Osteoblast (primary cell): ENCODE results near the gene ZNF521. TPM values are rescaled to one million over a fixed set of nuclear protein-coding genes. Genes with fewer than 3 reads are reported as not detected.

Experiments used
- DNase-seq: peaks from one replicate; pipeline ENCODE4 v3.0.0; 2011; ENCODE audit warnings: low spot score, mixed read lengths; ENCODE audit not compliant: insufficient read length; ENCODE audit errors: missing footprints
- H2AFZ ChIP-seq: 2 replicates; pipeline ENCODE4 v1.6.0; 2011; ENCODE audit warnings: mild to moderate bottlenecking, low read length
- H3K27ac ChIP-seq: 2 replicates; pipeline ENCODE4 v1.5.1; 2011; ENCODE audit warnings: mild to moderate bottlenecking, low read depth, low read length, moderate library complexity
- H3K27me3 ChIP-seq: 2 replicates; pipeline ENCODE4 v1.6.0; 2012; ENCODE audit warnings: mild to moderate bottlenecking, control low read depth, inconsistent platforms, low read length, moderate library complexity; ENCODE audit not compliant: insufficient read depth
- H3K36me3 ChIP-seq: 2 replicates; pipeline ENCODE4 v1.5.1; 2011; ENCODE audit warnings: mild to moderate bottlenecking, low read length, control low read depth, moderate library complexity; ENCODE audit not compliant: insufficient read depth
- H3K4me1 ChIP-seq: 2 replicates; pipeline ENCODE4 v1.5.1; 2011; ENCODE audit warnings: mild to moderate bottlenecking, low read length, control low read depth, moderate library complexity; ENCODE audit not compliant: insufficient read depth
- H3K4me2 ChIP-seq: 2 replicates; pipeline ENCODE4 v1.6.0; 2011; ENCODE audit warnings: mild to moderate bottlenecking, low read length; ENCODE audit not compliant: insufficient read depth
- H3K4me3 ChIP-seq: fragments of 200-600 bp; sonication (generic); 3 replicates; pipeline ENCODE4 v1.5.1; 2012; ENCODE audit warnings: mild to moderate bottlenecking, low read length, inconsistent platforms; ENCODE audit not compliant: insufficient read depth
- H3K79me2 ChIP-seq: 2 replicates; pipeline ENCODE4 v1.6.0; 2012; ENCODE audit warnings: mild to moderate bottlenecking, low read length, control low read depth, inconsistent platforms; ENCODE audit not compliant: insufficient read depth
- H3K9me3 ChIP-seq: 2 replicates; pipeline ENCODE4 v1.5.1; 2011; ENCODE audit warnings: low read depth, low read length, control low read depth
- H4K20me1 ChIP-seq: 2 replicates; pipeline ENCODE4 v1.6.0; 2012; ENCODE audit warnings: mild to moderate bottlenecking, low read length, control low read depth; ENCODE audit not compliant: insufficient read depth
- total RNA-seq: library from RNA; depleted of rRNA; stranded (reverse); fragments of >200 nt; gene quantifications from 2 replicates; pipeline ENCODE4 v1.2.3, GENCODE V29; 2012
- TF ChIP-seq, protein P1 (sequence below): IDR thresholded peaks from 2 replicates; pipeline ENCODE4 v1.5.1; 2011; ENCODE audit warnings: mild to moderate bottlenecking, low read depth, low read length, moderate library complexity; ENCODE audit errors: extremely low read depth

The ZNF521 gene
- total RNA-seq, 1 donor: 27.5 TPM

DNA sequence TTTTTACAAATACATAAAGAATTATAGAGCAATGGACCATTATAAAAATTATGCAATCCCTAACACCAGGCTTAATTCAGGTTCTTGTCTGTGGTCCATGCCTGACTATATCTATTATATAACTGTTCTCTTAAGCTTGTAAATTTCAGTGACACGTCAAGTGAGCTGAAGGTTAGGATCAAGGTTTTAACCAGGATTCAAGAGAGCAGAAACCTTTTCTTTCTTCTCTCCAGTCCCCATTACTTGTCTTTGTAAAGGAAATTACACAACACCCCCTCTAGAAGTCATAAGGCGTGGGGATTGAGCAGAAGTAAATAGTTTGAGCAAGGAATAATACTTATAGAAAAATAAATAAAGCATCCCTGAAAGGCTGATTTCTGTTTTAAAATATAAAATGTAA lies 122.0 kb downstream of the ZNF521 start:
- Histone ChIP-seq H4K20me1 (no peaks in the 10 kb centered on the region), H3K79me2 (no peaks in the 10 kb centered on the region), H3K9me3 (no peaks in the 10 kb centered on the region), H3K4me1 (peaks cover 27% of the 10 kb centered on the region), H3K4me3 (no peak overlapping the region), H3K27me3 (no peaks in the 10 kb centered on the region), H3K27ac (peak overlapping the region; percentile 69), H2AFZ (no peak overlapping the region), H3K4me2 (peak overlapping the region; percentile 69), H3K36me3 (no peaks in the 10 kb centered on the region)
- TF ChIP-seq, protein P1, sequence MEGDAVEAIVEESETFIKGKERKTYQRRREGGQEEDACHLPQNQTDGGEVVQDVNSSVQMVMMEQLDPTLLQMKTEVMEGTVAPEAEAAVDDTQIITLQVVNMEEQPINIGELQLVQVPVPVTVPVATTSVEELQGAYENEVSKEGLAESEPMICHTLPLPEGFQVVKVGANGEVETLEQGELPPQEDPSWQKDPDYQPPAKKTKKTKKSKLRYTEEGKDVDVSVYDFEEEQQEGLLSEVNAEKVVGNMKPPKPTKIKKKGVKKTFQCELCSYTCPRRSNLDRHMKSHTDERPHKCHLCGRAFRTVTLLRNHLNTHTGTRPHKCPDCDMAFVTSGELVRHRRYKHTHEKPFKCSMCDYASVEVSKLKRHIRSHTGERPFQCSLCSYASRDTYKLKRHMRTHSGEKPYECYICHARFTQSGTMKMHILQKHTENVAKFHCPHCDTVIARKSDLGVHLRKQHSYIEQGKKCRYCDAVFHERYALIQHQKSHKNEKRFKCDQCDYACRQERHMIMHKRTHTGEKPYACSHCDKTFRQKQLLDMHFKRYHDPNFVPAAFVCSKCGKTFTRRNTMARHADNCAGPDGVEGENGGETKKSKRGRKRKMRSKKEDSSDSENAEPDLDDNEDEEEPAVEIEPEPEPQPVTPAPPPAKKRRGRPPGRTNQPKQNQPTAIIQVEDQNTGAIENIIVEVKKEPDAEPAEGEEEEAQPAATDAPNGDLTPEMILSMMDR: no peak
- DNase-seq: no peak

DNA sequence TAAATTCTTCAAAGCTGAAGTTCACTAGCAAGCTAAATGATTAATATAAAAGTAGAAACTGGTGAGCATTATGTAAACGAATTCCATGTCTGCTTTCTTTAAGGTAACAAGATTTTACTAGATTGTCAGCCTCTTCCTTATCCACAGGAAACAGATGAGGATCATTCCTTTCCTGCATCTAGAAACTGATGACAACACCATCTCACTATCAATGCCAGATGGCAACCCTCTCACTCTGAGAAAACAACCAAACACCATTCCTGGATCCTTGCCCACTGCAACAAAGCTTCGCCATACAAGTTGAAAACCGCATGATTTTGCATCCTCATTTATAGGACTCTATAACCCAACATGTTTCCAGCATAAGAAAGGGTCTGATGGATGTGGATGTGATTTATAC lies 122.9 kb downstream of the ZNF521 start:
- H3K4me1 ChIP-seq: peaks cover 26% of the 10 kb centered on the region
- no peak overlapping the region for H3K4me2 ChIP-seq

DNA sequence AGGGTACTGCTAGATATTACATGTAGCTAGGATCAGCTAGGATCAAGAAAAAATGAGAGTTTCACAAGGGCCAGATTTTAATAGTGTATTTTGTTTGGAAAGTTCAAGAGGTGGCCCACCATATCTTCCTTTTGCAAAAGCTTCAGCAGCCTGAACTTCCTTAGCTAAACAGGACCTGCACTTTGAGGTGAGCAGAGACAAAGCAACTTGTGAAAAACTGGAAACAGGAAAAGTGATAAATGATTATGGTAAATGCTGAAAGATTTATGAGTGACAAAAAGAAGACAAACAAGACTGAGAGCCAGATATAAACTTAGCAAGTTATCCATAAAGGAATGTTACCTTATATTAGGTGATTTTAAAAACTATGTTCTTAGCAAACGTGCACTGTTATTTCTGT lies 123.6 kb downstream of the ZNF521 start:
- H3K4me1 ChIP-seq: peaks cover 21% of the 10 kb centered on the region
- no peaks in the 10 kb centered on the region for H3K79me2 ChIP-seq
- H2AFZ ChIP-seq: no peak overlapping the region
- no peak overlapping the region for H3K4me2 ChIP-seq
- no peaks in the 10 kb centered on the region for H4K20me1 ChIP-seq
- TF ChIP-seq, protein P1: no peak
- H3K27me3 ChIP-seq: no peaks in the 10 kb centered on the region
- H3K4me3 ChIP-seq: no peak overlapping the region
- H3K9me3 ChIP-seq: no peaks in the 10 kb centered on the region
- H3K27ac ChIP-seq: no peak overlapping the region
- no peak for DNase-seq
- H3K36me3 ChIP-seq: no peaks in the 10 kb centered on the region

More for the DNA sequence above, 122.9 kb downstream of the ZNF521 start:
- no peak overlapping the region for H3K4me3 ChIP-seq
- no peaks in the 10 kb centered on the region for H3K27me3 ChIP-seq
- TF ChIP-seq, protein P1: no peak
- no peak for DNase-seq
- H3K9me3 ChIP-seq: no peaks in the 10 kb centered on the region
- no peak overlapping the region for H3K27ac ChIP-seq
- no peaks in the 10 kb centered on the region for H4K20me1 ChIP-seq
- no peak overlapping the region for H2AFZ ChIP-seq
- no peaks in the 10 kb centered on the region for H3K36me3 ChIP-seq
- H3K79me2 ChIP-seq: no peaks in the 10 kb centered on the region

DNA sequence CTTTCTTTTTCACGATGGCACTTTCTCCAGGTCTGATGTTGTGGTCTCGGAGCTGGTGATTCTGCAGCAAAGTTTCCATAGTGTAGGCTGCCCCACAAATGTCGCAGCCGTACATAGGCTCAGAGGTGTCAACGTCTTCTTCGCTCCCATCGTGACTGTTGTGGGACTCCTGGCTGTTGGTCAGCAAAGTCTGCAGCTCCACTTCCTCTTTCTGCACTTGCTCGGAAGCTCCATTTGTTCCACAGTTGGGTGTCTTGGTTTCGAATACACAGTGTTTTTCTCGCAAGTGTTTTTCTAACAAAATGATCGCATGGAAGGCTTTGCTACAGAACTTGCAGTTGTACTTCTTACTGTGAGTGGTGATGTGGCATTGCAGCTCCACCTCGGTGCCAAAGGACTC lies 126.8 kb downstream of the ZNF521 start:
- no peaks in the 10 kb centered on the region for H4K20me1 ChIP-seq
- H3K36me3 ChIP-seq: no peaks in the 10 kb centered on the region
- H3K27me3 ChIP-seq: no peaks in the 10 kb centered on the region
- H3K4me1 ChIP-seq: peaks cover 3% of the 10 kb centered on the region
- no peak overlapping the region for H3K27ac ChIP-seq
- no peak overlapping the region for H3K4me3 ChIP-seq
- no peaks in the 10 kb centered on the region for H3K79me2 ChIP-seq
- H3K9me3 ChIP-seq: no peaks in the 10 kb centered on the region
- no peak overlapping the region for H3K4me2 ChIP-seq
- no peak for DNase-seq
- no peak overlapping the region for H2AFZ ChIP-seq
- TF ChIP-seq, protein P1: no peak
